Ovary (tissue), 9 donors: ENCODE data around the gene CHAD. TPM values are rescaled to one million over a fixed set of nuclear protein-coding genes. Genes with fewer than 3 reads are reported as not detected.

Experiments used
- DNase-seq, 5 donors: peaks; one replicate each; pipeline ENCODE4 v3.0.0-alpha.2; 2019 to 2020
- H3K27ac ChIP-seq, 2 donors: fragments of 200-600 bp; one replicate each; pipeline versions ENCODE4 v1.5.1 to v1.8.0; 2019 to 2022
- H3K27me3 ChIP-seq: fragments of 200-600 bp; one replicate; pipeline ENCODE4 v1.8.0; 2022
- H3K36me3 ChIP-seq: fragments of 200-600 bp; sonication (generic); one replicate; pipeline ENCODE4 v1.5.1; 2019
- H3K4me1 ChIP-seq: one replicate; pipeline ENCODE4 v1.8.1; 2013; ENCODE audit warnings: mild to moderate bottlenecking, moderate library complexity; ENCODE audit not compliant: insufficient read depth
- H3K4me3 ChIP-seq: fragments of 200-600 bp; sonication (generic); one replicate; pipeline ENCODE4 v1.5.1; 2017
- H3K9me3 ChIP-seq, 2 donors: fragments of 200-600 bp in 1 of 2; sonication (generic) in 1 of 2; one replicate each; pipeline versions ENCODE4 v1.5.1 to v1.8.1; 2013 to 2019; ENCODE audit warnings: mild to moderate bottlenecking in 1 of 2, moderate library complexity in 1 of 2
- EP300 ChIP-seq: sonication (generic); formaldehyde crosslinking; IDR thresholded peaks from one replicate; pipeline ENCODE4 v1.6.1; 2017; ENCODE audit warnings: antibody characterized with exemption
- POLR2A ChIP-seq: fragments of 450-650 bp; IDR thresholded peaks from one replicate; pipeline ENCODE4 v1.6.1; 2017; ENCODE audit warnings: antibody characterized with exemption, mild to moderate bottlenecking, moderate library complexity
- WGBS, 3 donors: extraction: QIAGEN DNeasy Blood & Tissue Kit in 1 of 3; methylation state at CpG; one replicate each; pipeline versions ENCODE4 v1.1.5 to v1.1.7; 2013 to 2017; 5-methylcytosine and 5-hydroxymethylcytosine counted together
- intact Hi-C, 4 donors: fragments of 100-400 bp; cut with DNase I; formaldehyde crosslinking; loops; one replicate each; pipeline versions ENCODE4 v1.11.0 to v1.15.1; 2022 to 2023
- polyA plus RNA-seq, 2 donors: library from polyadenylated mRNA; stranded (reverse); fragments of 200-250 nt in 1 of 2; fragments of 350-450 nt in 1 of 2; fragmentation: Illumina TruSeq in 1 of 2; extraction: RNeasy Lipid Tissue Mini Kit (QIAGEN cat#74804) in 1 of 2; gene quantifications; one replicate each; pipeline ENCODE4 v1.2.3, GENCODE V29; 2013 to 2014
- total RNA-seq, 7 donors: library from RNA; depleted of rRNA in 2 of 7; stranded (reverse); fragments of >200 nt in 2 of 7; fragmentation: NEBNext Ultra II Directional in 3 of 7; extraction: Animal tissue kit (Norgen Biotek cat#: 25700) in 3 of 7; gene quantifications; one replicate each; pipeline versions ENCODE4 v1.1.0 to v1.2.4, GENCODE V29; 2016 to 2023
- TF ChIP-seq, protein P1 (sequence below), 3 donors: fragments of 450-650 bp in 2 of 3; fragments of 200-600 bp in 1 of 3; IDR thresholded peaks; one replicate each; pipeline versions ENCODE4 v1.5.1 to v1.8.0; 2016 to 2022; ENCODE audit warnings: antibody characterized with exemption in 3 of 3, mild to moderate bottlenecking in 1 of 3
- donor health status: DM: no; HTN: no; CAD: no; lungs with moderate emphysema.
- donor health status: DM: no; HTN: no; CAD: no.
- donor health status: Bipolar disorder and iron deficiency.
- donor health status: DM: yes; HTN: yes; CAD: no.
- donor health status: DM: no; HTN: no; CAD: no.
- donor health status: DM: yes; HTN: yes; CAD: no.

The CHAD gene
- total and polyA plus RNA-seq, 9 donors, result 0.18 to 2.5 (median 0.46) TPM; not detected in 1

DNA sequence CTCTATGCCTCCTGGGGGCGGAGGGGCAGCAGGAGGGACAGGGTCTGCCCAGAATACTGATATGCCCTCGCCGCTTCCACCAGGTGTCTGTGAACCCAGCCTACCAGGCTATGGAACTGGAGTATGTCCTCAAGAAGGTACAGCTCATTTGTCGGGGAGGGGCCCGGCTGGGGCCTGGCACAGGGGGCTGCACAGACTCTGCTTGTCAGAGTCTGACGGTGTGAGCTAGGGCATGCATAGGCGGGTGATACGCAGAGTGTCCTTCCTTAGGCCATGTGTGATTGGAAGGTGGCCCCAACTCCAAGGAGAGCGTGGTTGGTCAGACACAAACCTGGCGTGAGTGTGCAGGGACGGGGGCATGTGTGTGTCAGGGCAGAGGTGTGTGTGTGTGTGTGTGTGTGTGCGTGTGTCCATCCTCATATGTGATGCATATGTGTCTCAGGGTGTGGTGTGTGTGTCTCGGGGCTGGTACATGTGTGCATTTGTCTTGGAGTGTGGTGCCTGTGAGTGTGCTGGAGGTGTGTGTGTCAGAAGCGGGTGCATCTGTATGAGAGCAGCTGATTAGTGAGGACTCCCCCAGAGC, 7.0 kb downstream of the CHAD start:
- Histone ChIP-seq H3K9me3 (no peaks in the 10 kb centered on the region), H3K36me3 (no peaks in the 10 kb centered on the region), H3K27ac (no peak overlapping the region), H3K4me1 (no peaks in the 10 kb centered on the region), H3K4me3 (no peak overlapping the region), H3K27me3 (no peaks in the 10 kb centered on the region)
- TF ChIP-seq POLR2A, result no peak
- no peak for TF ChIP-seq EP300
- TF ChIP-seq, protein P1, sequence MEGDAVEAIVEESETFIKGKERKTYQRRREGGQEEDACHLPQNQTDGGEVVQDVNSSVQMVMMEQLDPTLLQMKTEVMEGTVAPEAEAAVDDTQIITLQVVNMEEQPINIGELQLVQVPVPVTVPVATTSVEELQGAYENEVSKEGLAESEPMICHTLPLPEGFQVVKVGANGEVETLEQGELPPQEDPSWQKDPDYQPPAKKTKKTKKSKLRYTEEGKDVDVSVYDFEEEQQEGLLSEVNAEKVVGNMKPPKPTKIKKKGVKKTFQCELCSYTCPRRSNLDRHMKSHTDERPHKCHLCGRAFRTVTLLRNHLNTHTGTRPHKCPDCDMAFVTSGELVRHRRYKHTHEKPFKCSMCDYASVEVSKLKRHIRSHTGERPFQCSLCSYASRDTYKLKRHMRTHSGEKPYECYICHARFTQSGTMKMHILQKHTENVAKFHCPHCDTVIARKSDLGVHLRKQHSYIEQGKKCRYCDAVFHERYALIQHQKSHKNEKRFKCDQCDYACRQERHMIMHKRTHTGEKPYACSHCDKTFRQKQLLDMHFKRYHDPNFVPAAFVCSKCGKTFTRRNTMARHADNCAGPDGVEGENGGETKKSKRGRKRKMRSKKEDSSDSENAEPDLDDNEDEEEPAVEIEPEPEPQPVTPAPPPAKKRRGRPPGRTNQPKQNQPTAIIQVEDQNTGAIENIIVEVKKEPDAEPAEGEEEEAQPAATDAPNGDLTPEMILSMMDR (IDR thresholded peaks at IDR 0.05), result no peak
- intact Hi-C loops, result no loop called here
- 92 to 94% (median 93%) methylated on average over 14 of the region's 14 CpGs for WGBS, 3 donors
- no peak for DNase-seq

DNA sequence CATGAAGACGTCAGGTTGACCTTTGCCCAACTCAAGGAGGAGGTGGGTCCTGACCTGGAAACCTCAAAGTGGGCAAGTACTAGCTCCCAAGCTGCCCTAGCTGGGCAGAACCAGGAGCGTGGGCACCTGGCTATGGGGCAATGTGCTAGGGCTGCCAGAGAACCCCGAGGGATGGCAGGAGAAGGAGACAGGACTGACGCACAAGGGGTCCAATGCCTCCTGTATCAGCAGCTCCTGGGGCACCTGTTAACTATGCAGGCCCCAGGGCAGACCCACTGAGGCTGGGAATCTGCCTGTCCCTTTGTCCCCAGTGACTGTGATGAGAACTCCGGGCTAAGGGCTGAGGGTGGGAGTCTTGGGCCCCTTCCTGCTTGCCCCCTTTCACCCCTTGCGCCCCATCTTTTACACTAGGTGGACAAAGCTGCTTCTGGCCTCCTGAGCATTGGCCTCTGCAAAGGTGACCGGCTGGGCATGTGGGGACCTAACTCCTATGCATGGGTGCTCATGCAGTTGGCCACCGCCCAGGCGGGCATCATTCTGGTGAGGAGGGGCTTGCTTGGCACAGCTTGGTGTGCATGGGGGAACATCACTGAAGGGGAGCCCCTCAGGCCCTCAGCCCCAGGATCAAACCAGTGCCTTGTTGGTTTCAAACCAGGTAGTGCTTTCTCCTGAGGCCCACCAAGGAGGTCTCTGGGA, 7.7 kb downstream of the CHAD start:
- no peaks in the 10 kb centered on the region for H3K36me3 ChIP-seq
- intact Hi-C loops, result no loop called here
- H3K9me3 ChIP-seq, result no peaks in the 10 kb centered on the region
- H3K27ac ChIP-seq, result no peak overlapping the region
- DNase-seq, result no peak
- no peaks in the 10 kb centered on the region for H3K27me3 ChIP-seq
- no peak overlapping the region for H3K4me3 ChIP-seq
- WGBS, 3 donors, result 92 to 96% (median 93%) methylated on average over 8 to 9 of the region's 9 CpGs
- H3K4me1 ChIP-seq, result no peaks in the 10 kb centered on the region
- no peak for TF ChIP-seq POLR2A
- no peak for TF ChIP-seq EP300
- TF ChIP-seq, protein P1 (IDR thresholded peaks at IDR 0.05), result no peak

DNA sequence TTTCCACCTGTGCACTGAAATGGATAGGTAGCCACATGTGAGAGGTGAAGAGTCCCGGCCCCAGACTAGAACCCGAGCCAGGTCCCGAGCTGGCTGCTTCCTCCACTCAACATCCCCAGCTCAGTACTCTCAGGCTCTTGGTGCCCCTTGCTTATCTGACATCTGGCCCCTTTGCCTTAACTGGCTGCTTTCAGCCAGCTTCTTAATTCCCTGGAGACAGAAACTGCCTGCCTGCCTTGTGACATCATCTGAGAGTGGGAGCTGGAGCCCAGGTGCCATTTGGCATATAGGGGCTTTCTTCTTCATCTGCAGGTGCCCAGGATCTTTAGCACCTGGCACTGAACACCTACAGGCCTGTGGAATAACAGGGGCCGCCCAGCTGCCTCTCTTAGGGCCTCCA, 8.9 kb downstream of the CHAD start:
- 89 to 97% (median 89%) methylated on average over 4 of the region's 4 CpGs for WGBS, 3 donors
- no peak for DNase-seq

DNA sequence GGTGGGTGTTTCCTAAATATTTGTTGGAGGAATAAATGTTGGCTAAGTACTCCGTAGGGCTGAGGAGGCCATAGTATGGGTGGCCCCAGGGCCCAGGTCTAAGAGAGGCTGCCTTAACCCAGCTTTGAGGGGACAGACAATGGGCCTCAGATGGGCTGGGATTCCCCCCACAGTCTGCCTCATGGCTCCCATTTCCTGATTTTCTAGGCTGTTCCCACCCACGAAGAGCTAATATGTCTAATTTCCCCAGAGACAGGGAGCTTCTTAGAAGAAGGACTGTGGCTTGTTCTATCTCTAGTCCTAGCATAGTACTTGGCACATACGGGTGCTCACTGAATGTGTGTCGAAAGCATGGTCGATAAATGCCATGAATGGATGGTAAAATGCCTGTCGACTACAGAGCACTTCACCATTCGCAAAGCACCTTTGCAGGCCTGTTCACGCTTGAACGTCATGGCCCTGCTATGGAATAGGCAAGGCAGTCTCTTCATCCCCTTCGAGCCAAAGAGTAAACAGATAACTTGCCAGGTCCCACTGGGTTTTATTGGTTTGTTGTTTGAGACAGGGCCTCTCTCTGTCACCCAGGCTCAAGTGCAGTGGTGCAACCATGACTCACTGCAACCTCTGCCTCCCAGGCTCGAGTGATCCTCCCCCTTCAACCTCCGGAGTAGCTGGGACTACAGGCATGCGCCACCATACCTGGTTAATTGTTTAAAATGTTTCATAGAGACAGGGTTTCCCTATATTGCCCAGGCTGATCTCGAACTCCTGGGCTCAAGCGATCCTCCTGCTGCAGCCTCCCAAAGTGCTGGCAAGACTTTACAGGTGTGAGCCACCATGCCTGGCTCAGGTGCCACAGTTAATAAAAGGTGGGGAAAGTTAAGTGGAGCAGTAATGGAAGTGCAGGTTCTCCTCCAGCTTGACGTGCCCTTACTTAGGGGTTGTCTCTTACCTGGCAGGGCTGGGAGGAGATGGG, 9.7 kb downstream of the CHAD start:
- Histone ChIP-seq H3K4me3 (no peak overlapping the region), H3K36me3 (no peaks in the 10 kb centered on the region), H3K27me3 (no peaks in the 10 kb centered on the region), H3K27ac (no peak overlapping the region), H3K9me3 (no peaks in the 10 kb centered on the region), H3K4me1 (no peaks in the 10 kb centered on the region)
- intact Hi-C loops, result no loop called here
- WGBS, 3 donors, result 81 to 83% (median 81%) methylated on average over 16 of the region's 16 CpGs
- TF ChIP-seq, protein P1 (IDR thresholded peaks at IDR 0.05), result no peak
- TF ChIP-seq EP300, result no peak
- no peak for TF ChIP-seq POLR2A
- DNase-seq, result no peak

More for the DNA sequence above, 8.9 kb downstream of the CHAD start:
- H3K4me3 ChIP-seq, result no peak overlapping the region
- TF ChIP-seq EP300, result no peak
- TF ChIP-seq POLR2A, result no peak
- TF ChIP-seq, protein P1 (IDR thresholded peaks at IDR 0.05), result no peak
- H3K4me1 ChIP-seq, result no peaks in the 10 kb centered on the region
- H3K36me3 ChIP-seq, result no peaks in the 10 kb centered on the region
- no peaks in the 10 kb centered on the region for H3K27me3 ChIP-seq
- intact Hi-C loops, result no loop called here
- no peak overlapping the region for H3K27ac ChIP-seq
- no peaks in the 10 kb centered on the region for H3K9me3 ChIP-seq
